ENCODE results near the gene LMO1.
A peak's percentile ranks its signal among the peaks of the same experiment; 100 is the strongest.

LMO1 gene

GRCh38 chr11:8230921-8231847 lies 32.5 kb downstream of the LMO1 start:
- TF ChIP-seq TEAD4 (IDR thresholded peaks at IDR 0.05) (no peak), FOXM1 (IDR thresholded peaks at IDR 0.05; ENCODE audit: borderline replicate concordance, low read depth) (no peak), TCF12 (IDR thresholded peaks at IDR 0.05; ENCODE audit: low read depth) (no peak), YY1 (IDR thresholded peaks at IDR 0.05; ENCODE audit: low read depth) (no peak), CEBPB (IDR thresholded peaks at IDR 0.05) (no peak), REST (IDR thresholded peaks at IDR 0.05; ENCODE audit: low read depth) (no peak)

- no peak for TF ChIP-seq MAX (IDR thresholded peaks at IDR 0.05)
- no peak for TF ChIP-seq TAF1 (IDR thresholded peaks at IDR 0.05; ENCODE audit: low read depth)
- no peak for TF ChIP-seq NFIC (IDR thresholded peaks at IDR 0.05)
- TF ChIP-seq TEAD4 (IDR thresholded peaks at IDR 0.05): no peak
- TF ChIP-seq EGR1 (IDR thresholded peaks at IDR 0.05): no peak
- TF ChIP-seq YY1 (IDR thresholded peaks at IDR 0.05; ENCODE audit: low read depth): no peak
- no peak for TF ChIP-seq CEBPB (IDR thresholded peaks at IDR 0.05)
- TF ChIP-seq CREB1 (IDR thresholded peaks at IDR 0.05; ENCODE audit: low read depth): no peak
- no peak for TF ChIP-seq RAD21 (IDR thresholded peaks at IDR 0.05; ENCODE audit: low read depth)
Measured at GRCh38 chr11:8230178-8230859, 33.4 kb downstream of the LMO1 start.

- TF ChIP-seq MAX (IDR thresholded peaks at IDR 0.05) (no peak), RAD21 (IDR thresholded peaks at IDR 0.05; ENCODE audit: low read depth) (no peak), EP300 (IDR thresholded peaks at IDR 0.05; ENCODE audit: borderline replicate concordance) (peak; percentile 50; the same call in 1 of the 2 replicates), TEAD4 (IDR thresholded peaks at IDR 0.05) (peak; percentile 40; the same call in 1 of the 2 replicates), CREB1 (IDR thresholded peaks at IDR 0.05; ENCODE audit: low read depth) (0 out of 2 replicates have a peak, but pooled peaks have one; percentile 32), YY1 (IDR thresholded peaks at IDR 0.05; ENCODE audit: low read depth) (no peak; the same call in 1 of the 2 replicates), USF1 (IDR thresholded peaks at IDR 0.05) (no peak), TAF1 (IDR thresholded peaks at IDR 0.05; ENCODE audit: low read depth) (no peak), EGR1 (IDR thresholded peaks at IDR 0.05) (no peak), FOXM1 (IDR thresholded peaks at IDR 0.05; ENCODE audit: borderline replicate concordance, low read depth) (no peak), CEBPB (IDR thresholded peaks at IDR 0.05) (no peak), ZBTB7A (IDR thresholded peaks at IDR 0.05; ENCODE audit: low read depth) (no peak), TCF12 (IDR thresholded peaks at IDR 0.05; ENCODE audit: low read depth) (peak; percentile 69), NFIC (IDR thresholded peaks at IDR 0.05) (peak; percentile 95), REST (IDR thresholded peaks at IDR 0.05; ENCODE audit: low read depth) (no peak)
Measured at GRCh38 chr11:8229299-8230177, 34.1 kb downstream of the LMO1 start.

GRCh38 chr11:8228231-8228630 lies 35.4 kb downstream of the LMO1 start:
- no peak for TF ChIP-seq TAF1 (IDR thresholded peaks at IDR 0.05; ENCODE audit: low read depth)
- TF ChIP-seq EGR1 (IDR thresholded peaks at IDR 0.05): no peak
- TF ChIP-seq RAD21 (IDR thresholded peaks at IDR 0.05; ENCODE audit: low read depth): no peak
- no peak for TF ChIP-seq TCF12 (IDR thresholded peaks at IDR 0.05; ENCODE audit: low read depth)
- no peak for TF ChIP-seq REST (IDR thresholded peaks at IDR 0.05; ENCODE audit: low read depth)
- no peak for TF ChIP-seq USF1 (IDR thresholded peaks at IDR 0.05)
- TF ChIP-seq NFIC (IDR thresholded peaks at IDR 0.05): no peak
- TF ChIP-seq ZBTB7A (IDR thresholded peaks at IDR 0.05; ENCODE audit: low read depth): no peak
- TF ChIP-seq FOXM1 (IDR thresholded peaks at IDR 0.05; ENCODE audit: borderline replicate concordance, low read depth): no peak
- TF ChIP-seq CEBPB (IDR thresholded peaks at IDR 0.05): no peak
- no peak for TF ChIP-seq MAX (IDR thresholded peaks at IDR 0.05)
- TF ChIP-seq EP300 (IDR thresholded peaks at IDR 0.05; ENCODE audit: borderline replicate concordance): no peak
- no peak for TF ChIP-seq CREB1 (IDR thresholded peaks at IDR 0.05; ENCODE audit: low read depth)
- no peak for TF ChIP-seq TEAD4 (IDR thresholded peaks at IDR 0.05)
- TF ChIP-seq YY1 (IDR thresholded peaks at IDR 0.05; ENCODE audit: low read depth): no peak

All from Ishikawa (cell line).